Fibroblast of villous mesenchyme (primary cell): ENCODE data around the gene SLC2A6. TPM values are rescaled to one million over a fixed set of nuclear protein-coding genes. Genes with fewer than 3 reads are reported as not detected.

Experiments
- DNase-seq: peaks from one replicate; pipeline ENCODE4 v3.0.0-alpha.2; 2010; ENCODE audit warnings: low read depth
- H3K4me3 ChIP-seq: 2 replicates; pipeline ENCODE4 v1.5.1; 2011; ENCODE audit warnings: low read depth, mild to moderate bottlenecking, low read length
- total RNA-seq: library from RNA; depleted of rRNA; stranded (reverse); fragments of >200 nt; gene quantifications from 2 replicates; pipeline ENCODE4 v1.2.3, GENCODE V29; 2012
- TF ChIP-seq, protein P1 (sequence below): IDR thresholded peaks from 2 replicates; pipeline ENCODE4 v1.5.1; 2012; ENCODE audit warnings: low read depth, mild to moderate bottlenecking, low read length; ENCODE audit not compliant: insufficient read depth

The SLC2A6 gene
- total RNA-seq, 1 donor, result 41.9 TPM

DNA sequence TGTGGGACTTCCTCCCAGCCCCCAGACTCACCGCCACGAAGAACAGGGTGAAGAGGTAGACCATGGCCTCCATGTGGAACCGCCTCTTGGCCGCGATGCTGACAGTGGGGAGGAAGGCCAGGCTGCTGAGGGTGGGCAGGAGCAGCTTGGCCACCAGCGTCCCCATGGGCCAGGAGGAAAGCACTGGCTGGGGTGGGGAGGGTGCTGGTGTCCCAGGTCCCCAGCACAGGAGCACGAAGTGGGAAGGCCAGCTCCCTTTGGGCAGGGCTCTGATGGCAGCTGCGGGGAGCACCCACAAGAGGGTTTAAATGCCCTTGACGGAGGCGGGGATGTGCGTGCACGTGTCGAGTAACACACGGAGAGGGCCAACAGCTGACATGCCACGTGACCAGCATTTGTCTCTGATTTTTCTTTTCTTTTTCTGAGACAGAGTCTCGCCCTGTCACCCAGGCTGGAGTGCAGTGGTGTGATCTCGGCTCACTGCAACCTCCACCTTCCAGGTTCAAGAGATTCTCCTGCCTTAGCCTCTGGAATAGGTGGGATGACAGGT lies 45.9 kb upstream of the SLC2A6 start, which contains the start of gene MYMK:
Gene MYMK, minus strand, starts transcription at position 281 of the 550 bp plus-strand sequence. Its CDS starts 115 bp downstream, at position 166.
- TF ChIP-seq, protein P1, sequence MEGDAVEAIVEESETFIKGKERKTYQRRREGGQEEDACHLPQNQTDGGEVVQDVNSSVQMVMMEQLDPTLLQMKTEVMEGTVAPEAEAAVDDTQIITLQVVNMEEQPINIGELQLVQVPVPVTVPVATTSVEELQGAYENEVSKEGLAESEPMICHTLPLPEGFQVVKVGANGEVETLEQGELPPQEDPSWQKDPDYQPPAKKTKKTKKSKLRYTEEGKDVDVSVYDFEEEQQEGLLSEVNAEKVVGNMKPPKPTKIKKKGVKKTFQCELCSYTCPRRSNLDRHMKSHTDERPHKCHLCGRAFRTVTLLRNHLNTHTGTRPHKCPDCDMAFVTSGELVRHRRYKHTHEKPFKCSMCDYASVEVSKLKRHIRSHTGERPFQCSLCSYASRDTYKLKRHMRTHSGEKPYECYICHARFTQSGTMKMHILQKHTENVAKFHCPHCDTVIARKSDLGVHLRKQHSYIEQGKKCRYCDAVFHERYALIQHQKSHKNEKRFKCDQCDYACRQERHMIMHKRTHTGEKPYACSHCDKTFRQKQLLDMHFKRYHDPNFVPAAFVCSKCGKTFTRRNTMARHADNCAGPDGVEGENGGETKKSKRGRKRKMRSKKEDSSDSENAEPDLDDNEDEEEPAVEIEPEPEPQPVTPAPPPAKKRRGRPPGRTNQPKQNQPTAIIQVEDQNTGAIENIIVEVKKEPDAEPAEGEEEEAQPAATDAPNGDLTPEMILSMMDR, result no peak
- no peak for DNase-seq
- no peak within 1 kb of the TSS for H3K4me3 ChIP-seq

DNA sequence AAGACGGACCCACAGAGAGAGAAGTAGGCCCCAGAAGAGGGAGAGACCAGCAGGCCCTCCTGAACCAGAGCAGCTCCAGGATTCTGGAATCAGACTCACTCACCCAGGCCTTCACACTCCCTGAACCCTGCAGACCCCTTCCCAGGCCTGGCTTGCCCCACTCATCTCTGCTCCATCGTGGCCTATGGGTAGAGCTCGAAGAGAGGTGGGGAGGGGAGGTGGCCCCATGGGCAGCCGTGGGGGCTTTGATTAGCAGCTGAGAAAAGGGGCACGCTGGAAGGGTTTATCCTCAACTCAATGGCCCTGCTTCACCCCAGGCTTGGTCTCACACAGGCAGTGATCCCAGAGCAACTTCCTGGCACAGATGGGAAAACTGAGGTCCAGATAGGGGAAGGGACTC lies 45.2 kb upstream of the SLC2A6 start:
- TF ChIP-seq, protein P1, result no peak
- H3K4me3 ChIP-seq, result no peak overlapping the region
- DNase-seq, result no peak

DNA sequence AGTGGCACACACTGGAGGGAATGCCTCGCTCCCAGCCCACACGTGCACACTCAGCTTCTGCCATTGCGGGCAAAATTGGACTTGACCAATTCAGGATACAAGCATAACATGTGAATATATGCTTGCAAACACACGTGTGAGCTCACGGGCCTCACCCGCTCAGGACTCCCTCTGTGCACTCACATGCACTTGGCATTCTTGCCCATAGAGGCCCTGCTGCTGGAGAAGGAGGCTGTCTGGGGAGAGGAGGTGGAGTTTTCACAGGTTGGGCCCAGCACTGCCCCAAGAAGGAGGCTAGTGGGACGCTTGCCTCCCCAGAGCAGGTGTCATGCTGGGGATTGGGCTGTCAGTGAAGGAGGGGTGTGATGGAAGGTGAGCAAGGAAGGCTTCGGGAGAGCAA lies 44.2 kb upstream of the SLC2A6 start:
- TF ChIP-seq, protein P1, result no peak
- H3K4me3 ChIP-seq, result no peak overlapping the region
- no peak for DNase-seq

DNA sequence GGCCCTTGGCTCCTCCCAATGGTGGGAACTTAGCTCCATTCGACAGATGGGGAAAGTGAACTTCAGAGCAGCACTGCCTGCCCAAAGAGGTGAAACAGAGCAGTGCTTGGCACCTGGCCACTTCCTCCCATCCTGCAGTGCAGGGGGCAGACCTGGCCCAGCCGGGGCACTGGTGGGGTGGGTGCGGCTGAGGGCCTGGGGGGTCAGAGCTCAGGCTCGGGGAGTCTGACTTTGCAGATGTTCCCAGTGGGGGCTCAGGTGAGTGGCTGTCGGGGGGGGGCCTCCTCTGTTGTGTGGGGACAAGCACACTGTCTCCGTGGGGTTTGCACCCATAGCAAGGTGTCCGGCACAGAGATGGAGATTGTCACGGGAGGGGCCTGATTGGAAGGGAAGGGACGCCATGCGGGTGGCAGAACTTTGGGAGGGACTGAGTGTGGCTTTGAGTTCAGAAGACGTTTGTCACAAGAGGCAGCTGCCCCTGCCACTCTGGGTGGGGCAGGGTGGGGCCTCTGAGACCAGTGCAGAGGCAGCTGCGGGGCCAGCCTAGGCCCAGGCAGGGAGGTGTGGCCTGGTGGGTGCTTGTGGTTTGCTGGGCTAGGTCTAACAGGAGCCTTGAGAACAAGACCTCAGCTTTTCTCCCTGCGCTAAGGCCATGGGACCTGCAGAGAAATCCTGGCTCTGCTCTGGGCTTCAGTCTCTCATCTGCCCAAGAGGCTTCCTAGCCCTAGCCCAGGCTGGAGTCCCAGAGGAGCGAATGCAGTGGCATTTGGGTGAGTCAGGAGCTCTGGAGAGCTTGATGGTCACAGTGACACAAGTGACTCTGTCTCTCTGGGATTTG lies 43.4 kb upstream of the SLC2A6 start:
- TF ChIP-seq, protein P1, result no peak
- H3K4me3 ChIP-seq, result no peak overlapping the region
- DNase-seq, result no peak

DNA sequence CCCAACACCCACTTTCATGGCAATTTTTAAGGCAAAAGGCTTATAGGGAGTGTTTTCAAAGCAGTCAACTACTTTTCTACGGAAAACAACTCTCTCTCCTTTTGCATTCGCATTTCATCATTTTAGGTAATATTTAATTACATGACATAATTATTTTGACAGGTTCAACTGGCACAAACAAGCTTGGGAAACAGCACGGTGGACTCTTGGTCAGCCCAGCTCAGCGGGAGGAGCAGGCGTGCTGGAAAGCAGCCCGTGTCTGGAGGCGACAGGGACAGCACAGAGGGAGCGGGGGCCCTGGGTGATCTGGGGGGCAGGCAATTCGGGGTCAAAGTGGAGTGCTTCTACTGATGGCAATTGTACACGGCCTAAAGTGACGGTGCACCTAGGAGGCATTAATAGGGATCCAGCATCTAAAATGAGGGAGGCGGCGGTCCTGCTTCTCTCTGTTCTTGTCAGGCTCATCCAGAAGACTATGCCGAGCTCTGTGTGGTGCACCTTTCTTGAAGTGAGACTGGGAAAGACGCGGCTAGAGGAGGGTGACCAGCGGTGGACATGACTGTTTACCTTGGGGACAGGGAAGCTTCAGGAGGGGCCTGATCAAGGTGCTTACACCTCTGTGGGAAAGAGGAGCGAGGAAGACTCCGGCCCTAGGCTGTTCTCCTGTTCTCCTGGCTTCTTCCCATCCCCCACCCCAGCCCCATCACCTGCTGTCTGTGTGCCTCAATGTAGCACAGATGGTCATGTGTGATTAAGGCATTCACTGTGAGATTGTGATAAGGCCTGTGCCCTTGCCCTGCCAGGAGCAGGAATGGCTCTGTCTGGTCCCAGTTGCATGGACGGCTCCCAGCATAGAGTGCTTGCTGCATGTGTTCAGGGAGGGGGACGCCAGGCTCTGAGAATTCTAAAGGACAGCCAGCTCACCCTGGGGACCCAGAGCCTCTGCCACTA lies 42.5 kb upstream of the SLC2A6 start:
- no peak for DNase-seq
- TF ChIP-seq, protein P1, result no peak
- H3K4me3 ChIP-seq, result no peak overlapping the region

DNA sequence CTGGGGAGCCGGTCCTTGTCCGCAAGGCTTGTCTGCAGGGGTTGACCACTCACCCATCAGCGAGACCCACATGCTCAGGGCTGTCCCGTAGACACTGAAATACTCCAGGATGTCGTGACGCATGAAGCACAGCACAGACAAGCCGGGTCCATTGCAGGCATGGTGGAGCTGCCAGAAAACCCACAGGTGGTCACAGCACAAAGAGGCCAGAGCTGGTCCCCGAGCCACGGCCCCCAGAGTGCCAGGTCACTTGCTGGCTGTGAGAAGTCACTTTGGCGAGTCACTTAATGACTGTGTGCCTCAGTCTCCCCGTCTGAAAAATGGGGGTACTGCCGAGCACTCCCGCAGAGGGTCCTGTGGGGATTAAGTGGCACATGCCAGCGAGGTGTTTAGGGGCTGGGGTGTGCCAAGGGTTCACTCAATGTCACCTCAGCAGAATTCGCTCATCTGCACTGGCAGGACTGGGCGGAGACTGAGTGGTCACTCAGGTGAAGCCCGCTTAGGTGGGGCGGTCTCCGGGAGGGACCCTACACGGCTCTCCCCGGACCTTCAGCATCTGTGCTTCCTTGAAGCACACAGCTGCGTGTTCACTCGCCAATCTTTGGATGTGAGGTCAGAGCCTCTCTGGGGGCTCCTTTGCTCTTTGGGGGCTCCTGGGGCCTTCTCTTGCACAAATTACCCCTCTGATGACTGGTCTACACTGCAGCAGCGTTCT lies 41.4 kb upstream of the SLC2A6 start:
- no peak overlapping the region for H3K4me3 ChIP-seq
- TF ChIP-seq, protein P1, result no peak
- DNase-seq, result no peak
